ENCODE data around the gene GLTPD2. TPM values are rescaled to one million over a fixed set of nuclear protein-coding genes. Genes with fewer than 3 reads are reported as not detected.
"Not testable (repeated sequence)": the region's sequence is repeated elsewhere in the genome, so short reads cannot be mapped to it uniquely, and the experiment has no call there.

Gene GLTPD2
- total RNA-seq, 1 experiment from 2014 or later = not detected

DNA sequence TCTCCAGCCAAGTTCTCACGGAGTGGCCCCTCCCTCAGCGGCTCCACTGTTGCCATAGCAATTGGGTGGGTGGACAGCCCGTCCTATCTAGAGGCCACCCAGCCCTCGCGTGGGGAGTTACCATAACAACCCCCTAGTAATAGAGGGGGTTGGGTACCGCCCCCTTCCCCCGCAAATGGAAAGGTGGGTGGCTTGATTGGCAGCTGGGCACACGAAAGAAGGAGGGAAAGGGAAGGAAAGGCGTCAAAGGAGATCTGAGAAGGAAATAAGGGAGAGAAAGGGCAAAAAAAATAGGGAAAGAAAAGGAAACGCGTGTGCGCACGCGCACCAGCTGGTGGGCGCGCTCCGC lies 44.0 kb downstream of the GLTPD2 start:
- ATAC-seq = peak; percentile 43
- peak overlapping the region; percentile 98 for H3K27ac ChIP-seq (ENCODE audit: low read depth, low read length)
- H3K4me2 ChIP-seq (ENCODE audit: low read length) = peak overlapping the region; percentile 71
- DNase-seq (ENCODE audit: low read depth, low spot score); BruUV-seq (replicated peaks); H3K36me3 ChIP-seq (ENCODE audit: control insufficient read depth in 1 of 2, insufficient read depth in 2 of 2, low read length in 2 of 2); H3K9me2 ChIP-seq (ENCODE audit: insufficient read depth); POLR2A ChIA-PET; H3K27me3 ChIP-seq (ENCODE audit: insufficient read depth, low read length); H4K20me1 ChIP-seq (ENCODE audit: insufficient read depth); H3K9me3 ChIP-seq (ENCODE audit: control insufficient read depth in 1 of 2, insufficient read depth in 1 of 2, low read depth in 1 of 2, low read length in 2 of 2); CTCF ChIA-PET; H2AFZ ChIP-seq (ENCODE audit: low read depth, low read length, poor library complexity, severe bottlenecking); RAD21 ChIA-PET (ENCODE audit: low non-redundant PET in 1 of 2, low total read pairs in 2 of 2, uncharacterized antibody in 2 of 2, unreplicated experiment in 2 of 2): not testable (repeated sequence)
- H3K79me2 ChIP-seq (ENCODE audit: insufficient read depth, low read length) = peaks cover 46% of the 10 kb centered on the region
- peaks cover 16 to 24% of the 10 kb centered on the region in 2 experiments for H3K4me1 ChIP-seq (ENCODE audit: control insufficient read depth in 1 of 2, insufficient read depth in 2 of 2, low read length in 2 of 2)
- intact Hi-C loops (cut with micrococcal nuclease) = loop anchor here (10.0 kb wide), 1 partner anchor 52 kb away; no protein-coding TSS in a partner anchor
- H3K9ac ChIP-seq (ENCODE audit: low read length) = peak overlapping the region; percentile 78
- peak overlapping the region; percentile 28 to 71; a peak in 3 of 4 replicates for H3K4me3 ChIP-seq (replicated peaks in 1 of 2; ENCODE audit: low read depth in 1 of 2, low read length in 2 of 2)

DNA sequence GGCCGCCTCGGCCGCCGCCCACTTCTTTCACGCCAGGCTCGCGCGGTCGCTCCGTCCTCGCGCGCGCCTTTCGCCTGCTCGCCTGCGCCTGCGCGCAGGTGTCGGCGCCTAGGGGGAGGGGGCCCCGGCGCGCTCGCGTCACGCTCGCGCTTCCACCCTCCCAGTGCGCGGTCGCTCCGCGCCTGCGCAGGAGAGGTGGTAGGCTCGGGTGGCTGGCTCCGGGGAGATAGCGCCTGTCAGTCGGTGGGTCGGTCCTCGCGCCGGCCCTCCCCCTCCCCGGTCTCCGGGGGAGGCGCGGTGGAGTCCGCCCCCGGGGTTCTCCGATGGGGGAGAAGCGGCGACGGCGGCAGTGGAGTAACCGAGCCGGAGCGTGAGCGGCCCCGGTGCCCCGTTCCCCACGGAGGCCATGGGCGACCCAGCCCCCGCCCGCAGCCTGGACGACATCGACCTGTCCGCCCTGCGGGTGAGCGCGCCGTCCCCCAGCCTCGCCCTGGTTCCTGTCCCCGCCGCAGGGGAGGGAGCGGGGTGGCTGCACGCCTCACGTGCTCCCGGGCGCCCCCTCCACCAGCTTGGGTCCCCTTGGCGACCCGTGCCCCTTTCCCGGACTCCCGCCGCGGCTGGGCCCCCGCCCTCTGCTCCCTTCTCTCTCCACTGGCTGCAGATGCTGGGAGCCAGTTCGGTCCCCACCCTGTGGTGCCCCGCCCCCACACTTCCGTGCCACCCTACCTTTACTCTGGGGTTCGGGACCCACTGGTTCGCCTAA lies 44.6 kb downstream of the GLTPD2 start, which contains the start of gene MINK1:
TSS of gene MINK1 (plus strand) at position 163 of the 763 bp plus-strand sequence. CDS start at position 407, 244 bp downstream.
- peak within 1 kb of the TSS; percentile 71 for H3K4me2 ChIP-seq (ENCODE audit: low read length)
- peak within 1 kb of the TSS; percentile 71 to 93 for H3K4me3 ChIP-seq (replicated peaks in 1 of 2; ENCODE audit: low read depth in 1 of 2, low read length in 2 of 2)
- peaks cover 51% of the 10 kb centered on the region for H3K79me2 ChIP-seq (ENCODE audit: insufficient read depth, low read length)
- H3K27me3 ChIP-seq (ENCODE audit: insufficient read depth, low read length) = no peaks in the 10 kb centered on the region
- no peaks in the 10 kb centered on the region for H3K9me2 ChIP-seq (ENCODE audit: insufficient read depth)
- peak within 1 kb of the TSS; percentile 78 for H3K9ac ChIP-seq (ENCODE audit: low read length)
- no TSS peak for BruUV-seq (replicated peaks)
- no peak within 1 kb of the TSS for H2AFZ ChIP-seq (ENCODE audit: low read depth, low read length, poor library complexity, severe bottlenecking)
- CTCF ChIA-PET = no interaction called here
- peaks cover 16 to 24% of the 10 kb centered on the region in 2 experiments for H3K4me1 ChIP-seq (ENCODE audit: control insufficient read depth in 1 of 2, insufficient read depth in 2 of 2, low read length in 2 of 2)
- no peaks in the 10 kb centered on the region for H4K20me1 ChIP-seq (ENCODE audit: insufficient read depth)
- H3K9me3 ChIP-seq (ENCODE audit: control insufficient read depth in 1 of 2, insufficient read depth in 1 of 2, low read depth in 1 of 2, low read length in 2 of 2) = no peaks in the 10 kb centered on the region
- DNase-seq (ENCODE audit: low read depth, low spot score) (peak; percentile 87), ATAC-seq (peak; percentile 93)
- POLR2A ChIA-PET = no interaction called here
- intact Hi-C loops (cut with micrococcal nuclease) = loop anchor here (10.0 kb wide), 1 partner anchor 51 kb away; no protein-coding TSS in a partner anchor
- peak within 1 kb of the TSS; percentile 98 for H3K27ac ChIP-seq (ENCODE audit: low read depth, low read length)
- peaks cover 3 to 10% of the 10 kb centered on the region in 2 experiments; a peak in 1 of 4 replicates for H3K36me3 ChIP-seq (ENCODE audit: control insufficient read depth in 1 of 2, insufficient read depth in 2 of 2, low read length in 2 of 2)
- RAD21 ChIA-PET (ENCODE audit: low non-redundant PET in 1 of 2, low total read pairs in 2 of 2, uncharacterized antibody in 2 of 2, unreplicated experiment in 2 of 2) = no interaction called here
- TF ChIP-seq, protein P1, sequence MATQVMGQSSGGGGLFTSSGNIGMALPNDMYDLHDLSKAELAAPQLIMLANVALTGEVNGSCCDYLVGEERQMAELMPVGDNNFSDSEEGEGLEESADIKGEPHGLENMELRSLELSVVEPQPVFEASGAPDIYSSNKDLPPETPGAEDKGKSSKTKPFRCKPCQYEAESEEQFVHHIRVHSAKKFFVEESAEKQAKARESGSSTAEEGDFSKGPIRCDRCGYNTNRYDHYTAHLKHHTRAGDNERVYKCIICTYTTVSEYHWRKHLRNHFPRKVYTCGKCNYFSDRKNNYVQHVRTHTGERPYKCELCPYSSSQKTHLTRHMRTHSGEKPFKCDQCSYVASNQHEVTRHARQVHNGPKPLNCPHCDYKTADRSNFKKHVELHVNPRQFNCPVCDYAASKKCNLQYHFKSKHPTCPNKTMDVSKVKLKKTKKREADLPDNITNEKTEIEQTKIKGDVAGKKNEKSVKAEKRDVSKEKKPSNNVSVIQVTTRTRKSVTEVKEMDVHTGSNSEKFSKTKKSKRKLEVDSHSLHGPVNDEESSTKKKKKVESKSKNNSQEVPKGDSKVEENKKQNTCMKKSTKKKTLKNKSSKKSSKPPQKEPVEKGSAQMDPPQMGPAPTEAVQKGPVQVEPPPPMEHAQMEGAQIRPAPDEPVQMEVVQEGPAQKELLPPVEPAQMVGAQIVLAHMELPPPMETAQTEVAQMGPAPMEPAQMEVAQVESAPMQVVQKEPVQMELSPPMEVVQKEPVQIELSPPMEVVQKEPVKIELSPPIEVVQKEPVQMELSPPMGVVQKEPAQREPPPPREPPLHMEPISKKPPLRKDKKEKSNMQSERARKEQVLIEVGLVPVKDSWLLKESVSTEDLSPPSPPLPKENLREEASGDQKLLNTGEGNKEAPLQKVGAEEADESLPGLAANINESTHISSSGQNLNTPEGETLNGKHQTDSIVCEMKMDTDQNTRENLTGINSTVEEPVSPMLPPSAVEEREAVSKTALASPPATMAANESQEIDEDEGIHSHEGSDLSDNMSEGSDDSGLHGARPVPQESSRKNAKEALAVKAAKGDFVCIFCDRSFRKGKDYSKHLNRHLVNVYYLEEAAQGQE (IDR thresholded peaks at IDR 0.05; ENCODE audit: low read depth) = no peak
- TF ChIP-seq CTCF (IDR thresholded peaks at IDR 0.05 in 2 of 3, conservative IDR thresholded peaks at IDR 0.05 in 1 of 3; ENCODE audit: borderline replicate concordance in 1 of 3, insufficient read depth in 1 of 3, low read depth in 2 of 3, low read length in 2 of 3) (no peak), CEBPB (IDR thresholded peaks at IDR 0.05; ENCODE audit: low read depth) (no peak), SIN3A (IDR thresholded peaks at IDR 0.05; ENCODE audit: low read depth) (peak; percentile 23; the same call in 1 of the 2 replicates), POLR2A (IDR thresholded peaks at IDR 0.05; ENCODE audit: borderline replicate concordance, extremely low read depth, insufficient read depth, insufficient read length) (peak; percentile 81), ZBTB33 (IDR thresholded peaks at IDR 0.05; ENCODE audit: extremely low read depth, insufficient replicate concordance, low read length) (peak; percentile 83), POLR2AphosphoS5 (IDR thresholded peaks at IDR 0.05; ENCODE audit: low read depth, low read length) (peak; percentile 85), FOSL1 (IDR thresholded peaks at IDR 0.05; ENCODE audit: low read depth) (no peak), JUND (IDR thresholded peaks at IDR 0.05) (no peak), EZH2phosphoT487 (IDR thresholded peaks at IDR 0.05; ENCODE audit: borderline replicate concordance) (no peak)
- TF ChIP-seq, protein P2, sequence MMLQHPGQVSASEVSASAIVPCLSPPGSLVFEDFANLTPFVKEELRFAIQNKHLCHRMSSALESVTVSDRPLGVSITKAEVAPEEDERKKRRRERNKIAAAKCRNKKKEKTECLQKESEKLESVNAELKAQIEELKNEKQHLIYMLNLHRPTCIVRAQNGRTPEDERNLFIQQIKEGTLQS (IDR thresholded peaks at IDR 0.05) = no peak

All from HCT116 (cell line).